ENCODE data around the gene STK35. TPM values are rescaled to one million over a fixed set of nuclear protein-coding genes. Genes with fewer than 3 reads are reported as not detected.
A peak's percentile ranks its signal among the peaks of the same experiment; 100 is the strongest.

STK35 gene
- polyA plus RNA-seq (2013, experiment 1 of 2) = 11.0 TPM
- 10.8 TPM for polyA plus RNA-seq (2013, experiment 2 of 2)

- peak within 1 kb of the TSS; percentile 100 for H2BK5ac ChIP-seq (ENCODE audit: low read depth, low read length, poor library complexity, severe bottlenecking)
- peak within 1 kb of the TSS; percentile 100 for H4K91ac ChIP-seq (ENCODE audit: low read length)
- H3K9me3 ChIP-seq (ENCODE audit: control insufficient read depth, low read length) = no peaks in the 10 kb centered on the region
- H3K79me1 ChIP-seq (replicated peaks; ENCODE audit: low read length, poor library complexity, severe bottlenecking) = peaks cover 3% of the 10 kb centered on the region
- peaks cover 0 to 4% of the 10 kb centered on the region in 2 experiments for H3K27me3 ChIP-seq (ENCODE audit: control insufficient read depth in 1 of 2, insufficient read depth in 1 of 2, low read length in 2 of 2)
- H3K23ac ChIP-seq (ENCODE audit: low read length in 2 of 2) = peak within 1 kb of the TSS in 1 of 2 experiments; percentile 82
- H3K9ac ChIP-seq (ENCODE audit: low read length) = peak within 1 kb of the TSS; percentile 100
- peak within 1 kb of the TSS; percentile 100 for H2BK15ac ChIP-seq (ENCODE audit: low read depth, poor library complexity, severe bottlenecking)
- peak within 1 kb of the TSS; percentile 100 for H2BK120ac ChIP-seq (ENCODE audit: low read depth, low read length)
- peak within 1 kb of the TSS; percentile 96 to 99 for H3K18ac ChIP-seq (ENCODE audit: low read depth in 1 of 2, low read length in 2 of 2)
- H2BK12ac ChIP-seq (ENCODE audit: low read length in 2 of 2) = peak within 1 kb of the TSS; percentile 86 to 96
- 3% methylated on average over 32 of the region's 32 CpGs for WGBS
- H2AK5ac ChIP-seq (ENCODE audit: low read length, severe bottlenecking) = no peak within 1 kb of the TSS
- DNase-seq = no peak
- peaks cover 11% of the 10 kb centered on the region for H3K4me1 ChIP-seq (ENCODE audit: control insufficient read depth, insufficient read depth, low read depth, low read length)
- peak within 1 kb of the TSS; percentile 100 for H3K27ac ChIP-seq (ENCODE audit: low read length, poor library complexity, severe bottlenecking)
- peaks cover 0 to 8% of the 10 kb centered on the region in 2 experiments for H3K36me3 ChIP-seq (ENCODE audit: control insufficient read depth in 1 of 2, insufficient read depth in 2 of 2, low read depth in 1 of 2, low read length in 2 of 2)
- H2AFZ ChIP-seq (ENCODE audit: low read depth, low read length) = peak within 1 kb of the TSS; percentile 87
- H4K8ac ChIP-seq (ENCODE audit: low read length) = peak within 1 kb of the TSS; percentile 100
- peak within 1 kb of the TSS; percentile 86 to 89 for H3K4ac ChIP-seq (ENCODE audit: low read depth in 1 of 2, low read length in 2 of 2)
- H3K4me3 ChIP-seq (ENCODE audit: insufficient read depth in 1 of 2, low read depth in 1 of 2, low read length in 2 of 2) = peak within 1 kb of the TSS; percentile 91 to 96
- H3K14ac ChIP-seq (ENCODE audit: low read length in 2 of 2) = peak within 1 kb of the TSS; percentile 84 to 92
- peak within 1 kb of the TSS; percentile 93 for H3K4me2 ChIP-seq (ENCODE audit: low read length, poor library complexity, severe bottlenecking)
These were observed at the start of gene STK35 for GRCh38 chr20:2101057-2101864. Gene STK35 (plus strand): TSS chr20:2101827. CDS start chr20:2101882, 55 bp downstream.

GRCh38 chr20:2051946-2052345 lies 49.7 kb upstream of the STK35 start:
- Histone ChIP-seq H3K4ac (ENCODE audit: low read depth in 1 of 2, low read length in 2 of 2) (no peak overlapping the region), H4K8ac (ENCODE audit: low read length) (no peak overlapping the region), H2AK5ac (ENCODE audit: low read length, severe bottlenecking) (no peak overlapping the region), H2AFZ (ENCODE audit: low read depth, low read length) (no peak overlapping the region), H3K18ac (ENCODE audit: low read depth in 1 of 2, low read length in 2 of 2) (no peak overlapping the region), H3K4me1 (ENCODE audit: control insufficient read depth, insufficient read depth, low read depth, low read length) (peaks cover 2% of the 10 kb centered on the region), H3K9ac (ENCODE audit: low read length) (no peak overlapping the region), H2BK5ac (ENCODE audit: low read depth, low read length, poor library complexity, severe bottlenecking) (no peak overlapping the region), H3K14ac (ENCODE audit: low read length in 2 of 2) (no peak overlapping the region), H3K36me3 (ENCODE audit: control insufficient read depth in 1 of 2, insufficient read depth in 2 of 2, low read depth in 1 of 2, low read length in 2 of 2) (no peaks in the 10 kb centered on the region), H3K27ac (ENCODE audit: low read length, poor library complexity, severe bottlenecking) (no peak overlapping the region), H2BK120ac (ENCODE audit: low read depth, low read length) (no peak overlapping the region), H2BK15ac (ENCODE audit: low read depth, poor library complexity, severe bottlenecking) (no peak overlapping the region), H2BK12ac (ENCODE audit: low read length in 2 of 2) (no peak overlapping the region), H3K4me3 (ENCODE audit: insufficient read depth in 1 of 2, low read depth in 1 of 2, low read length in 2 of 2) (no peak overlapping the region), H3K27me3 (ENCODE audit: control insufficient read depth in 1 of 2, insufficient read depth in 1 of 2, low read length in 2 of 2) (peaks cover 23 to 61% of the 10 kb centered on the region in 2 experiments), H3K79me1 (replicated peaks; ENCODE audit: low read length, poor library complexity, severe bottlenecking) (no peaks in the 10 kb centered on the region), H3K4me2 (ENCODE audit: low read length, poor library complexity, severe bottlenecking) (no peak overlapping the region), H4K91ac (ENCODE audit: low read length) (no peak overlapping the region), H3K9me3 (ENCODE audit: control insufficient read depth, low read length) (peaks cover 17% of the 10 kb centered on the region), H3K23ac (ENCODE audit: low read length in 2 of 2) (no peak overlapping the region)
- 60% methylated on average over 1 of the region's 2 CpGs for WGBS
- DNase-seq = no peak

- Histone ChIP-seq H2BK5ac (ENCODE audit: low read depth, low read length, poor library complexity, severe bottlenecking) (no peak overlapping the region), H3K18ac (ENCODE audit: low read depth in 1 of 2, low read length in 2 of 2) (no peak overlapping the region), H3K79me1 (replicated peaks; ENCODE audit: low read length, poor library complexity, severe bottlenecking) (no peaks in the 10 kb centered on the region), H3K9me3 (ENCODE audit: control insufficient read depth, low read length) (peaks cover 17% of the 10 kb centered on the region), H2AFZ (ENCODE audit: low read depth, low read length) (no peak overlapping the region), H3K4me2 (ENCODE audit: low read length, poor library complexity, severe bottlenecking) (no peak overlapping the region), H4K8ac (ENCODE audit: low read length) (no peak overlapping the region), H3K4me1 (ENCODE audit: control insufficient read depth, insufficient read depth, low read depth, low read length) (peaks cover 2% of the 10 kb centered on the region), H3K27me3 (ENCODE audit: control insufficient read depth in 1 of 2, insufficient read depth in 1 of 2, low read length in 2 of 2) (peaks cover 23 to 61% of the 10 kb centered on the region in 2 experiments), H3K4ac (ENCODE audit: low read depth in 1 of 2, low read length in 2 of 2) (no peak overlapping the region), H2BK12ac (ENCODE audit: low read length in 2 of 2) (no peak overlapping the region), H3K9ac (ENCODE audit: low read length) (no peak overlapping the region), H3K14ac (ENCODE audit: low read length in 2 of 2) (no peak overlapping the region), H3K4me3 (ENCODE audit: insufficient read depth in 1 of 2, low read depth in 1 of 2, low read length in 2 of 2) (no peak overlapping the region), H3K36me3 (ENCODE audit: control insufficient read depth in 1 of 2, insufficient read depth in 2 of 2, low read depth in 1 of 2, low read length in 2 of 2) (no peaks in the 10 kb centered on the region), H3K27ac (ENCODE audit: low read length, poor library complexity, severe bottlenecking) (no peak overlapping the region), H2AK5ac (ENCODE audit: low read length, severe bottlenecking) (no peak overlapping the region), H3K23ac (ENCODE audit: low read length in 2 of 2) (no peak overlapping the region), H4K91ac (ENCODE audit: low read length) (no peak overlapping the region), H2BK15ac (ENCODE audit: low read depth, poor library complexity, severe bottlenecking) (no peak overlapping the region), H2BK120ac (ENCODE audit: low read depth, low read length) (no peak overlapping the region)
- 36% methylated on average over 1 of the region's 1 CpG for WGBS
- DNase-seq = no peak
These were observed 48.9 kb upstream of the STK35 start for GRCh38 chr20:2052741-2053140.

DNA sequence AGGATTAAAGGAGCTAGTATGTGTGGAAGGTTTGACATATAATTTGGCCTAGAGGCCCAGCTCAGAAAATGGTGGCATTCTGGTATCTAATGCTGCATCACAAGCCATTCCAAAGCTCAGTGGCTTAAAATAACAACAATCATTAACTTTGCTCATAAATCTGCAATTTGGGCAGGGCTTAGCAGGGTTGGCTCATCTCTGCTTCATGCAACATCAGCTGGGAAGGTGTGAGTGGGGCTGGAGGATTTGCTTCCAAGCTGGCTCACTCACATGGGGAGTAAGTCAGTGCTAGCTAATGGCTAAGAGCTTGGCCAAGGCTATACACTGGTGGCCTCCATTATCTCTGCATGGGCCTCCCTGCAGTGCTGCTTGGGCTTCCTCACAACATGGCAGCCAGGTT lies 48.0 kb upstream of the STK35 start:
- H3K36me3 ChIP-seq (ENCODE audit: control insufficient read depth in 1 of 2, insufficient read depth in 2 of 2, low read depth in 1 of 2, low read length in 2 of 2) = no peaks in the 10 kb centered on the region
- H2BK15ac ChIP-seq (ENCODE audit: low read depth, poor library complexity, severe bottlenecking) = no peak overlapping the region
- no peak overlapping the region for H3K4me2 ChIP-seq (ENCODE audit: low read length, poor library complexity, severe bottlenecking)
- H2AK5ac ChIP-seq (ENCODE audit: low read length, severe bottlenecking) = no peak overlapping the region
- H2BK120ac ChIP-seq (ENCODE audit: low read depth, low read length) = no peak overlapping the region
- H3K27me3 ChIP-seq (ENCODE audit: control insufficient read depth in 1 of 2, insufficient read depth in 1 of 2, low read length in 2 of 2) = peaks cover 22 to 61% of the 10 kb centered on the region in 2 experiments
- no peak overlapping the region for H3K27ac ChIP-seq (ENCODE audit: low read length, poor library complexity, severe bottlenecking)
- H3K23ac ChIP-seq (ENCODE audit: low read length in 2 of 2) = no peak overlapping the region
- H3K14ac ChIP-seq (ENCODE audit: low read length in 2 of 2) = no peak overlapping the region
- no peak overlapping the region for H3K18ac ChIP-seq (ENCODE audit: low read depth in 1 of 2, low read length in 2 of 2)
- no peak overlapping the region for H2AFZ ChIP-seq (ENCODE audit: low read depth, low read length)
- H3K9ac ChIP-seq (ENCODE audit: low read length) = no peak overlapping the region
- H3K4me3 ChIP-seq (ENCODE audit: insufficient read depth in 1 of 2, low read depth in 1 of 2, low read length in 2 of 2) = no peak overlapping the region
- H4K91ac ChIP-seq (ENCODE audit: low read length) = no peak overlapping the region
- DNase-seq = no peak
- H3K4ac ChIP-seq (ENCODE audit: low read depth in 1 of 2, low read length in 2 of 2) = no peak overlapping the region
- peaks cover 24% of the 10 kb centered on the region for H3K9me3 ChIP-seq (ENCODE audit: control insufficient read depth, low read length)
- H4K8ac ChIP-seq (ENCODE audit: low read length) = no peak overlapping the region
- no peak overlapping the region for H2BK5ac ChIP-seq (ENCODE audit: low read depth, low read length, poor library complexity, severe bottlenecking)
- H3K4me1 ChIP-seq (ENCODE audit: control insufficient read depth, insufficient read depth, low read depth, low read length) = peaks cover 2% of the 10 kb centered on the region
- H3K79me1 ChIP-seq (replicated peaks; ENCODE audit: low read length, poor library complexity, severe bottlenecking) = no peaks in the 10 kb centered on the region
- H2BK12ac ChIP-seq (ENCODE audit: low read length in 2 of 2) = no peak overlapping the region
